ENCODE measurements around the gene PLEKHA7. TPM values are rescaled to one million over a fixed set of nuclear protein-coding genes. Genes with fewer than 3 reads are reported as not detected.
"Not testable (repeated sequence)": the region's sequence is repeated elsewhere in the genome, so short reads cannot be mapped to it uniquely, and the experiment has no call there.

Gene PLEKHA7
- total RNA-seq, 1 experiment from 2014 or later, result 57.5 TPM

- no peak for DNase-seq (ENCODE audit: low spot score)
These were observed 2.0 kb downstream of the PLEKHA7 start for GRCh38 chr11:17012179-17012578.

GRCh38 chr11:17010851-17011420 lies 3.3 kb downstream of the PLEKHA7 start:
- no peak for DNase-seq (ENCODE audit: low spot score)

- DNase-seq (ENCODE audit: low spot score), result no peak
These were observed 6.1 kb downstream of the PLEKHA7 start for GRCh38 chr11:17008099-17008498.

- peak; percentile 37 for DNase-seq (ENCODE audit: low spot score)
These were observed 8.6 kb downstream of the PLEKHA7 start for GRCh38 chr11:17005646-17006045.

- no peak for DNase-seq (ENCODE audit: low spot score)
These were observed 9.6 kb downstream of the PLEKHA7 start for GRCh38 chr11:17004486-17005148.

GRCh38 chr11:17003426-17003825 lies 10.8 kb downstream of the PLEKHA7 start:
- no peak for DNase-seq (ENCODE audit: low spot score)

- DNase-seq (ENCODE audit: low spot score), result no peak
These were observed 11.7 kb downstream of the PLEKHA7 start for GRCh38 chr11:17002543-17002942.

- no peak for DNase-seq (ENCODE audit: low spot score)
These were observed 12.4 kb downstream of the PLEKHA7 start for GRCh38 chr11:17001806-17002205.

GRCh38 chr11:17000987-17001386 lies 13.2 kb downstream of the PLEKHA7 start:
- no peak for DNase-seq (ENCODE audit: low spot score)

- not testable (repeated sequence) for DNase-seq (ENCODE audit: low spot score)
These were observed 14.0 kb downstream of the PLEKHA7 start for GRCh38 chr11:17000253-17000652.

- DNase-seq (ENCODE audit: low spot score), result no peak
These were observed 15.1 kb downstream of the PLEKHA7 start for GRCh38 chr11:16999116-16999515.

- peak; percentile 70 for DNase-seq (ENCODE audit: low spot score)
These were observed 16.6 kb downstream of the PLEKHA7 start for GRCh38 chr11:16997624-16998023.

GRCh38 chr11:16993495-16993894 lies 20.7 kb downstream of the PLEKHA7 start:
- no peak for DNase-seq (ENCODE audit: low spot score)

- DNase-seq (ENCODE audit: low spot score), result no peak
These were observed 21.4 kb downstream of the PLEKHA7 start for GRCh38 chr11:16992846-16993245.

- DNase-seq (ENCODE audit: low spot score), result no peak
These were observed 24.7 kb downstream of the PLEKHA7 start for GRCh38 chr11:16989554-16989953.

GRCh38 chr11:16987205-16987568 lies 27.0 kb downstream of the PLEKHA7 start:
- peak; percentile 90 for DNase-seq (ENCODE audit: low spot score)

- peak; percentile 94 for DNase-seq (ENCODE audit: low spot score)
These were observed 27.6 kb downstream of the PLEKHA7 start for GRCh38 chr11:16986434-16987204.

- DNase-seq (ENCODE audit: low spot score), result no peak
These were observed 28.9 kb downstream of the PLEKHA7 start for GRCh38 chr11:16985297-16985696.

- DNase-seq (ENCODE audit: low spot score), result no peak
These were observed 30.0 kb downstream of the PLEKHA7 start for GRCh38 chr11:16984229-16984628.

GRCh38 chr11:16982809-16983208 lies 31.4 kb downstream of the PLEKHA7 start:
- DNase-seq (ENCODE audit: low spot score), result no peak

GRCh38 chr11:16982256-16982671 lies 31.9 kb downstream of the PLEKHA7 start:
- peak; percentile 86 for DNase-seq (ENCODE audit: low spot score)

GRCh38 chr11:16981651-16982194 lies 32.5 kb downstream of the PLEKHA7 start:
- peak; percentile 97 for DNase-seq (ENCODE audit: low spot score)
